Adrenal gland (tissue), 12 donors: ENCODE results near the gene SPTBN4. TPM values are rescaled to one million over a fixed set of nuclear protein-coding genes. Genes with fewer than 3 reads are reported as not detected.
"Not testable (repeated sequence)": the region's sequence is repeated elsewhere in the genome, so short reads cannot be mapped to it uniquely, and the experiment has no call there.

Source experiments
- DNase-seq, 7 donors: peaks; one replicate each; pipeline ENCODE4 v3.0.0-alpha.2; 2019 to 2020
- H3K27ac ChIP-seq, 5 donors: fragments of 200-600 bp; sonication (generic) in 4 of 5; 1 replicate in 3 of 5; 2 replicates in 2 of 5; pipeline versions ENCODE4 v1.5.1 to v1.8.0; 2016 to 2020; ENCODE audit warnings: mild to moderate bottlenecking in 1 of 5
- H3K27me3 ChIP-seq: fragments of 200-600 bp; 2 replicates; pipeline ENCODE4 v1.8.0; 2021
- H3K36me3 ChIP-seq, 2 donors: fragments of 200-600 bp; replicated peaks in 1 of 2; 1 replicate in 1 of 2; 2 replicates in 1 of 2; pipeline versions ENCODE4 v1.5.1 to v1.8.0; 2018 to 2022
- H3K4me1 ChIP-seq, 2 donors: fragments of 200-600 bp; replicated peaks in 1 of 2; 1 replicate in 1 of 2; 2 replicates in 1 of 2; pipeline versions ENCODE4 v1.5.1 to v1.8.0; 2018 to 2021
- H3K4me3 ChIP-seq, 4 donors: fragments of 200-600 bp; sonication (generic) in 3 of 4; one replicate each; pipeline ENCODE4 v1.5.1; 2016 to 2018
- H3K9me3 ChIP-seq, 3 donors: fragments of 200-600 bp; sonication (generic) in 1 of 3; replicated peaks in 1 of 3; 1 replicate in 2 of 3; 2 replicates in 1 of 3; pipeline versions ENCODE4 v1.5.1 to v1.8.0; 2016 to 2021
- POLR2A ChIP-seq, 2 donors: fragments of 450-650 bp; IDR thresholded peaks; one replicate each; pipeline ENCODE4 v1.6.1; 2017; ENCODE audit warnings: antibody characterized with exemption in 2 of 2, mild to moderate bottlenecking in 2 of 2, moderate library complexity in 1 of 2
- WGBS, 4 donors: extraction: QIAGEN DNeasy Blood & Tissue Kit in 2 of 4; methylation state at CpG; one replicate each; pipeline versions ENCODE4 v1.1.5 to v1.1.7; 2013 to 2017; 5-methylcytosine and 5-hydroxymethylcytosine counted together
- intact Hi-C, 2 donors: fragments of 100-400 bp; cut with DNase I; formaldehyde crosslinking; loops; one replicate each; pipeline versions ENCODE4 v1.14.1 to v1.15.0; 2022 to 2023
- polyA plus RNA-seq, 3 donors: library from polyadenylated mRNA; stranded (reverse); fragments of 200-250 nt in 2 of 3; fragments of 350-450 nt in 1 of 3; fragmentation: Illumina TruSeq in 1 of 3; extraction: RNeasy Lipid Tissue Mini Kit (QIAGEN cat#74804) in 1 of 3; gene quantifications; one replicate each; pipeline ENCODE4 v1.2.3, GENCODE V29; 2013 to 2014
- total RNA-seq, 9 donors: library from RNA; depleted of rRNA in 4 of 9; stranded (reverse); fragments of >200 nt in 4 of 9; fragments of 120-200 nt in 1 of 9; fragmentation: NEBNext Ultra II Directional in 1 of 9; extraction: Animal tissue kit (Norgen Biotek cat#: 25700) in 1 of 9; gene quantifications; one replicate each; pipeline versions ENCODE4 v1.1.0 to v1.2.4, GENCODE V29; 2013 to 2023
- TF ChIP-seq, protein P1 (sequence below), 6 experiments: fragments of 450-650 bp in 4 of 6; fragments of 200-600 bp in 2 of 6; sonication (generic) in 1 of 6; IDR thresholded peaks; 1 replicate in 5 of 6; 2 replicates in 1 of 6; pipeline versions ENCODE4 v1.5.1 to v1.8.0; 2016 to 2021; ENCODE audit warnings: antibody characterized with exemption in 6 of 6, mild to moderate bottlenecking in 2 of 6, moderate library complexity in 1 of 6
- donor health status: healthy with polysubstance abuse.
- donor health status: Bipolar disorder and iron deficiency.
- donor health status: DM: yes; HTN: yes; CAD: no.
- donor health status: DM: no; HTN: no; CAD: no.
- donor health status: DM: no; HTN: no; CAD: no.
- donor health status: DM: yes; HTN: yes; CAD: no.

Gene SPTBN4
- total and polyA plus RNA-seq, 12 donors, result 0.91 to 46.7 (median 3.3) TPM

DNA sequence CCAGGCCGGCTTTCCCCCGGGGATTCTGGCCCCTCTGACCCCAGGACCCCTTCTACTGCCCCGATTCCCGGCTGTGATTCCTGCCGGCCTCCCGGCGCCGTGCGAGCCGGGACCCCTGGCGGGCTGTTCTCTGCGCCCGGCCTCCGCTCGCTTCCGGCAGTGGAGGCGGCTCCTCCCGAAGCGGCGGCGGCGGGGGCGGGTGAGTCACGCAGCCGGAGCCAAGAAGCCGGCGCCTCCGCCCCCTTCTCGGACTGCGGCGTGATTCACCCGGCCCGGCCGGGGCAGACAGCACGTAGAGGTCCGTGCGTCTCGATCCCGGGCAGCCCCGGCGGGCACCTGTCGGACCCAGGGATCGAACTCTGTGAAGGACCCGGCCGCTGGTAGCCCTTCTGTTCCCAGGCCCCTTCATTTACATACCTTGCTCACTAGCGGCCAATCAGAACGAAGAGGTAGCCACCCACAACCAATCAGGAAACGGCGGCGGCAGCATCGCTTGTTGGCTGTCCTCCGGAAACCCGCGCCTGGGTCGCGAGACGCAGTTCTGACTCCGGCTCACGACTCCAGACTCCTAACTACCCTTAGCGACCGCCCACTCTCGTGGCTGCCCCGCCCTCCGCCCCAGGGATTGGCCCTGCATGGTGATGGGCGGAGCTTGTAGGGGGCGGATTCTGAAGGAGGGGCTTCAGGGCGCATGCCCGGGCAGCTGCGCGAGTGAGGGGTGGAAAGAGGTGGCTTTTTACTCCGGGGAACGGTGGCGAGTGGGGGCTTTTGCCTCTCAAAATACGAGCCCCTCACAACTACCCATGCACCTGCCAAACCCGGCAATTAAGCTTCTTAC lies 41.1 kb upstream of the SPTBN4 start, which contains the start of gene SERTAD1:
Gene SERTAD1 (minus strand): TSS at position 543 of the 838 bp plus-strand sequence. CDS start 2,446 bp downstream, outside the sequence.
- Histone ChIP-seq H3K27me3 (no peaks in the 10 kb centered on the region), H3K4me1 (peaks cover 6 to 35% of the 10 kb centered on the region in 2 donors), H3K36me3 (peaks cover 0 to 12% of the 10 kb centered on the region in 2 donors), H3K4me3 (peak within 1 kb of the TSS; percentile 21 to 93 (median 86)), H3K27ac (peak within 1 kb of the TSS; percentile 99 to 100 (median 100)), H3K9me3 (no peaks in the 10 kb centered on the region)
- DNase-seq, result peak; percentile 99 to 100 (median 100)
- 0% methylated on average over 12 to 75 of the region's 75 CpGs for WGBS, 4 donors
- TF ChIP-seq POLR2A (IDR thresholded peaks at IDR 0.05), result peak; percentile 98 to 100
- TF ChIP-seq, protein P1, sequence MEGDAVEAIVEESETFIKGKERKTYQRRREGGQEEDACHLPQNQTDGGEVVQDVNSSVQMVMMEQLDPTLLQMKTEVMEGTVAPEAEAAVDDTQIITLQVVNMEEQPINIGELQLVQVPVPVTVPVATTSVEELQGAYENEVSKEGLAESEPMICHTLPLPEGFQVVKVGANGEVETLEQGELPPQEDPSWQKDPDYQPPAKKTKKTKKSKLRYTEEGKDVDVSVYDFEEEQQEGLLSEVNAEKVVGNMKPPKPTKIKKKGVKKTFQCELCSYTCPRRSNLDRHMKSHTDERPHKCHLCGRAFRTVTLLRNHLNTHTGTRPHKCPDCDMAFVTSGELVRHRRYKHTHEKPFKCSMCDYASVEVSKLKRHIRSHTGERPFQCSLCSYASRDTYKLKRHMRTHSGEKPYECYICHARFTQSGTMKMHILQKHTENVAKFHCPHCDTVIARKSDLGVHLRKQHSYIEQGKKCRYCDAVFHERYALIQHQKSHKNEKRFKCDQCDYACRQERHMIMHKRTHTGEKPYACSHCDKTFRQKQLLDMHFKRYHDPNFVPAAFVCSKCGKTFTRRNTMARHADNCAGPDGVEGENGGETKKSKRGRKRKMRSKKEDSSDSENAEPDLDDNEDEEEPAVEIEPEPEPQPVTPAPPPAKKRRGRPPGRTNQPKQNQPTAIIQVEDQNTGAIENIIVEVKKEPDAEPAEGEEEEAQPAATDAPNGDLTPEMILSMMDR (IDR thresholded peaks at IDR 0.05), result peak; percentile 57 to 79 (median 73)
- intact Hi-C loops, result no loop called here

DNA sequence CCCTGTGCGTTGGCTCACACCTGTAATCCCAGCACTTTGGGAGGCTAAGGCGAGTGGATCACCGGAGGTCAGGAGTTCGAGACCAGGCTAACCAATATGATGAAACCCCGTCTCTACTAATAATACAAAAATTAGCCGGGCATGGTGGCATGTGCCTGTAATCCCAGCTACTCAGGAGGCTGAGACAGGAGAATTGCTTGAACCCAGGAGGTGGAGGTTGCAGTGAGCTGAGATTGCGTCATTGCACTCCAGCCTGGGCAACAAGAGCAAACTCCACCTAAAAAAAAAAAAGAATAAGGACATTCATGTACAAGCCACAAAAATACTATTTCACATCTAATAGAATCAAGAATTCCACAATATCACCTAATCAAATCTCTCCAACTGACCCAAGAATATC lies 38.6 kb upstream of the SPTBN4 start:
- H3K4me3 ChIP-seq, DNase-seq, H3K36me3 ChIP-seq, H3K27ac ChIP-seq, H3K27me3 ChIP-seq, H3K9me3 ChIP-seq, intact Hi-C loops: not testable (repeated sequence)
- 90 to 95% (median 92%) methylated on average over 7 of the region's 7 CpGs for WGBS, 4 donors
- peaks cover 13 to 37% of the 10 kb centered on the region in 2 donors for H3K4me1 ChIP-seq

DNA sequence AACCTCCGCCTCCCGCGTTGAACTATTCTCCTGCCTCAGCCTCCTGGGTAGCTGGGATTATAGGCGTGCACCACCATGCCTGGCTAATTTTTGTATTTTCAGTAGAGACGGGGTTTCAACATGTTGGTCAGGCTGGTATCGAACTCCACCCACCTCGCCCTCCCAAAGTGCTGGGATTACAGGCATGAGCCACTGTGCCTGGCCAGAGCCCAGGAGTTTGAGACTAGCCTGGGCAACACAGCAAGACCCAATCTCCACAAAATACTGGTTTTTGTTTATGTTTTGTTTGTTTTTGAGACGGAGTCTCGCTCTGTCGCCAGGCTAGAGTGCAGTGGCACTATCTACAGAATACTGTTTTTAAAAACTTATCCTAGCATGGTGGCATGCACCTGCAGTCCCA lies 36.6 kb upstream of the SPTBN4 start:
- H3K36me3 ChIP-seq, H3K4me3 ChIP-seq, H3K9me3 ChIP-seq, DNase-seq, H3K27me3 ChIP-seq, H3K27ac ChIP-seq, intact Hi-C loops: not testable (repeated sequence)
- WGBS, 4 donors, result 82 to 94% (median 93%) methylated on average over 6 to 10 of the region's 10 CpGs
- peaks cover 18 to 33% of the 10 kb centered on the region in 2 donors for H3K4me1 ChIP-seq

DNA sequence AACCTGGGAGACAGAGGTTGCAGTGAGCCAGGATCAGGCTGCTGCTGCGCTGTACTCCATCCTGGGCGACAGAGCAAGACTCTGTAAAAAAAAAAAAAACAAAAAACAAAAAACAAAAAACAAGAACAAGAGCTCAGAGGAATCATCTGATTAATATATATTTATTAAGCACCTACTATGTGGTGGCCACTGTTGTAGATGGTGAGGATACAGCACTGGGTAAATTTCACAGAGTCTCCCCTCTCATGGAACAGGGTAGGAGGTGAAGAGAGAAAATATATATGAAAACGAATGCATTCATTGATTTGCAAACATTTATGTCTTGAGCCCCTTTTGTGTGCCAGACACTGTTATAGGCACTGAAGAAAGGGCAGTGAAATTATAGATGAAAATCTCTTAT lies 35.1 kb upstream of the SPTBN4 start:
- H3K36me3 ChIP-seq, result no peaks in the 10 kb centered on the region
- WGBS, 4 donors, result 85 to 93% (median 86%) methylated on average over 3 of the region's 3 CpGs
- TF ChIP-seq, protein P1 (IDR thresholded peaks at IDR 0.05), result no peak
- no peak for TF ChIP-seq POLR2A (IDR thresholded peaks at IDR 0.05)
- H3K9me3 ChIP-seq, result no peaks in the 10 kb centered on the region
- peaks cover 18 to 29% of the 10 kb centered on the region in 2 donors for H3K4me1 ChIP-seq
- peak overlapping the region in 1 of 5 donors; percentile 91 for H3K27ac ChIP-seq
- intact Hi-C loops, result no loop called here
- no peak for DNase-seq
- H3K27me3 ChIP-seq, result no peaks in the 10 kb centered on the region
- no peak overlapping the region for H3K4me3 ChIP-seq

DNA sequence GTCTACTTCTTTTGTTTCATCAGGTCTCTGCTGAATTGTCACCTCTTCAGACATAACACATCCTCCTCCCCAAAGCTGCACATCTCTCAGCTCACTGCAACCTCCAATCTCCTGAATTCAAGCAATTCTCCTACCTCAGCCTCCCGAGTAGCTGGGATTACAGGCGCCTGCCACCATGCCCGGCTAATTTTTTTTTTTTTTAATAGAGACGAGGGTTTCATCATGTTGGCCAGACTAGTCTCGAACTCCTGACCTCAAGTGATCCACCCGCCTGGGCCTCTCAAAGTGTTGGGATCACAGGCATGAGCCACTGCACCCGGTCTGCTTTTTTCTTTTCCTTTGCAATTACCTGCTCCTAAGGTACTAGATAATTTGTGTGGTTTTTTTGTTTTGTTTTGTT lies 34.0 kb upstream of the SPTBN4 start:
- Histone ChIP-seq H3K4me1 (peaks cover 18 to 29% of the 10 kb centered on the region in 2 donors), H3K27ac (peak overlapping the region; percentile 91 to 99 (median 93)), H3K4me3 (peak overlapping the region in 1 of 4 donors; percentile 53)
- H3K36me3 ChIP-seq, H3K27me3 ChIP-seq, H3K9me3 ChIP-seq, intact Hi-C loops, DNase-seq: not testable (repeated sequence)
- WGBS, 4 donors, result 26 to 40% (median 32%) methylated on average over 7 of the region's 7 CpGs
